Nephron (organoid): ENCODE data around the gene FMNL2.

Experiments used
- H3K27ac Mint-ChIP-seq, 3 experiments: 2 replicates each; pipeline ENCODE4 v1.8.0; 2020; ENCODE audit warnings: mixed read lengths in 3 of 3, mild to moderate bottlenecking in 2 of 3, moderate library complexity in 1 of 3
- H3K27me3 Mint-ChIP-seq: 2 replicates; pipeline ENCODE4 v1.8.0; 2021; ENCODE audit warnings: low read depth, mild to moderate bottlenecking, moderate library complexity, mixed read lengths
- H3K36me3 Mint-ChIP-seq: 2 replicates; pipeline ENCODE4 v1.8.0; 2020; ENCODE audit warnings: low read depth, mixed read lengths
- H3K4me1 Mint-ChIP-seq: 2 replicates; pipeline ENCODE4 v1.8.0; 2020; ENCODE audit warnings: mixed read lengths
- H3K4me3 Mint-ChIP-seq, 3 experiments: 2 replicates each; pipeline ENCODE4 v1.8.0; 2020; ENCODE audit warnings: mild to moderate bottlenecking in 3 of 3, mixed read lengths in 3 of 3, moderate library complexity in 2 of 3
- H3K9me3 Mint-ChIP-seq: 2 replicates; pipeline ENCODE4 v1.8.0; 2020; ENCODE audit warnings: mixed read lengths
- CTCF ChIP-seq, 3 experiments: fragments of 200-600 bp; sonication (generic); IDR thresholded peaks; one replicate each; pipeline ENCODE4 v1.5.0; 2021; ENCODE audit warnings: antibody characterized with exemption in 3 of 3; ENCODE audit not compliant: unreplicated experiment in 3 of 3

The FMNL2 gene

GRCh38 chr2:152475982-152476381 is 141.0 kb downstream of the FMNL2 start:
- Mint-ChIP-seq H3K4me1 (peaks cover 50% of the 10 kb centered on the region), H3K36me3 (no peaks in the 10 kb centered on the region), H3K27ac (peak overlapping the region in 1 of 3 experiments; percentile 42), H3K9me3 (no peaks in the 10 kb centered on the region), H3K4me3 (no peak overlapping the region), H3K27me3 (peaks cover 3% of the 10 kb centered on the region)
- no peak for TF ChIP-seq CTCF (IDR thresholded peaks at IDR 0.05; ENCODE audit: unreplicated experiment in 3 of 3)

- H3K4me1 Mint-ChIP-seq, result peaks cover 53% of the 10 kb centered on the region
- H3K27ac Mint-ChIP-seq, result peak overlapping the region in 2 of 3 experiments; percentile 32 to 42
- H3K36me3 Mint-ChIP-seq, result no peaks in the 10 kb centered on the region
- H3K4me3 Mint-ChIP-seq, result no peak overlapping the region
- H3K27me3 Mint-ChIP-seq, result peaks cover 3% of the 10 kb centered on the region
- TF ChIP-seq CTCF (IDR thresholded peaks at IDR 0.05; ENCODE audit: unreplicated experiment in 3 of 3), result no peak
- no peaks in the 10 kb centered on the region for H3K9me3 Mint-ChIP-seq
Measured at GRCh38 chr2:152477347-152478092, 142.5 kb downstream of the FMNL2 start.

- no peak overlapping the region for H3K4me3 Mint-ChIP-seq
- no peaks in the 10 kb centered on the region for H3K9me3 Mint-ChIP-seq
- H3K4me1 Mint-ChIP-seq, result peaks cover 55% of the 10 kb centered on the region
- H3K27me3 Mint-ChIP-seq, result peaks cover 3% of the 10 kb centered on the region
- peak overlapping the region; percentile 35 to 67 (median 60) for H3K27ac Mint-ChIP-seq
- H3K36me3 Mint-ChIP-seq, result no peaks in the 10 kb centered on the region
- TF ChIP-seq CTCF (IDR thresholded peaks at IDR 0.05; ENCODE audit: unreplicated experiment in 3 of 3), result no peak
Measured at GRCh38 chr2:152479282-152479681, 144.3 kb downstream of the FMNL2 start.

GRCh38 chr2:152480821-152481399 is 145.9 kb downstream of the FMNL2 start:
- H3K27ac Mint-ChIP-seq, result peak overlapping the region; percentile 74 to 86 (median 80)
- no peaks in the 10 kb centered on the region for H3K36me3 Mint-ChIP-seq
- peaks cover 55% of the 10 kb centered on the region for H3K4me1 Mint-ChIP-seq
- peak overlapping the region in 1 of 3 experiments; percentile 1 for H3K4me3 Mint-ChIP-seq
- peaks cover 3% of the 10 kb centered on the region for H3K27me3 Mint-ChIP-seq
- TF ChIP-seq CTCF (IDR thresholded peaks at IDR 0.05; ENCODE audit: unreplicated experiment in 3 of 3), result no peak
- no peaks in the 10 kb centered on the region for H3K9me3 Mint-ChIP-seq

- no peak for TF ChIP-seq CTCF (IDR thresholded peaks at IDR 0.05; ENCODE audit: unreplicated experiment in 3 of 3)
- no peaks in the 10 kb centered on the region for H3K36me3 Mint-ChIP-seq
Measured at GRCh38 chr2:152481881-152482583, 147.1 kb downstream of the FMNL2 start.

More at GRCh38 chr2:152481881-152482583, 147.1 kb downstream of the FMNL2 start:
- peaks cover 3% of the 10 kb centered on the region for H3K27me3 Mint-ChIP-seq
- peak overlapping the region in 2 of 3 experiments; percentile 24 to 50 for H3K4me3 Mint-ChIP-seq
- H3K9me3 Mint-ChIP-seq, result no peaks in the 10 kb centered on the region
- peaks cover 63% of the 10 kb centered on the region for H3K4me1 Mint-ChIP-seq
- peak overlapping the region; percentile 74 to 86 (median 80) for H3K27ac Mint-ChIP-seq
